Activated gamma-delta T cell (primary cell): ENCODE results near the gene DDX24.

ENCODE experiments used
- DNase-seq: peaks from one replicate; lab custom pipeline; 2025; lab: John Stamatoyannopoulos, UW

The DDX24 gene

DNA sequence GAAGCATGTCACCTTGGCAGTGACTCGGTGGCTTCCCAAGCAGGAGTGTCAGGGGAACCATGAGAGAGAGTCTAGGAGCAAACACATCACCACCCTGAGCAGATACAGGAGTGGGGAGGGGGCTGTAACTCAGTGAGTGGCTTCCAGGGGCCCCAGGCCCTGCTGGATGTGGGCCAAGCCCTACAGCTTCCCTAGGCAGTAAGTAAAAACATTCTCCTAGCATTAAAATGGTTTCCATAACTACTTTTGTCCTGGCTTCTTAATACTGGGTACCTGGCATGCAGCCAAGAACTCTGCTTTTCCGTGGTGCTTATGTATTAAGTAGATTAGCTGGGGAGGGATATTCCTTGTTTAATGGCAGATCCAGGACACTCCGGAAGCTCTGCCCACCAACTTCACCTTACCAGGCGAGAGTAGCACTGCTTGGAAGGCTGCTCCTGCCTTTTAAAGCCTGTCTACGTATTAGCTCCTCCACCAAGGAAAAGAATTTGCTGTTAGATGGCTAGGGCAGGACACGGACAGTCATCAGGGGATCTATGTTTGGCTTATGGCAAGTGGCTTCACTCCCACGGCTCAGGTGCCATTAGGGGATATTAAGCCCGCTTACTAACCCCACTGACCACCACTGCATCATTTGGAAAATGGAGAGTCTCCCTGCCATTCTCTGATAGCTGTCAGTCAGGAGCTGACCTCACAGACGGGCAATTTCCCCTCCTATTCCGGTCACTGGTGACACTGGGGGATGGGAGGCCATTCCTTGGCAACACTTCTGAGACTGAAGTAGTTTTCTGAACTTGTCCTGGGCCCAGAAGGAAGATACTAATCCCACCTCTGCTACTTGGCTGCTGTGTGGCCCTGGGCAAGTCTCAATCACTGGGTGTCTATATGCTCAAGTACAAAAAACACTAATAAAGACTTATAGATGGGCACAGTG is 32.0 kb downstream of the DDX24 start:
- no peak for DNase-seq

GRCh38 chr14:94047581-94047980 is 33.4 kb downstream of the DDX24 start:
- no peak for DNase-seq

DNA sequence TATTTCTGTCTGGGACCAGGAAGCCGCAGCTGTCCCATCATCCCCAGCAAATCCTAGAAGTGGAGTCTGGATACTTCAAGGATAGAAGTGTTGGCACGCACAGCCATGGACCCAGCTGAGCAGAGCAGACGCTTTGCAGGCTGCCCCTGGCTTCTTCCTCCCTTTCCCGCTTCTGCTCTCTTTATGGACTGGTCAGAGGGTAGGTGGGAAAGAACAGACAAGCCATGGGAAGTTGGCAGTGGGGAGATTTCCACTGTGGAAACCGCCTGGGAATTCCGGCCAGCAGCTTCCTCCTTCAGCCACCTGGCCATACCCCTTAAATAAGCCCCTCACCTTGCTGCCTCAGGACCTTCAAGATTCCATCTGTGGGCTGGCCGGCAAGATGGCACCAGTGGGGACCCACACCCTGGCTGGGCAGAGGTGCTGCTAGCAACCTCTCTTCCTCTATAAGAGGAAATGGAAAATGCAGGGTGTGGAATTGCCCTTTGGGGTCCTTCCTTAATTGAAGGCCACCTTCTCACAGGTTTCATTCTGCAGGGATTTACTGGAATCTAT is 34.2 kb downstream of the DDX24 start:
- DNase-seq = no peak

DNA sequence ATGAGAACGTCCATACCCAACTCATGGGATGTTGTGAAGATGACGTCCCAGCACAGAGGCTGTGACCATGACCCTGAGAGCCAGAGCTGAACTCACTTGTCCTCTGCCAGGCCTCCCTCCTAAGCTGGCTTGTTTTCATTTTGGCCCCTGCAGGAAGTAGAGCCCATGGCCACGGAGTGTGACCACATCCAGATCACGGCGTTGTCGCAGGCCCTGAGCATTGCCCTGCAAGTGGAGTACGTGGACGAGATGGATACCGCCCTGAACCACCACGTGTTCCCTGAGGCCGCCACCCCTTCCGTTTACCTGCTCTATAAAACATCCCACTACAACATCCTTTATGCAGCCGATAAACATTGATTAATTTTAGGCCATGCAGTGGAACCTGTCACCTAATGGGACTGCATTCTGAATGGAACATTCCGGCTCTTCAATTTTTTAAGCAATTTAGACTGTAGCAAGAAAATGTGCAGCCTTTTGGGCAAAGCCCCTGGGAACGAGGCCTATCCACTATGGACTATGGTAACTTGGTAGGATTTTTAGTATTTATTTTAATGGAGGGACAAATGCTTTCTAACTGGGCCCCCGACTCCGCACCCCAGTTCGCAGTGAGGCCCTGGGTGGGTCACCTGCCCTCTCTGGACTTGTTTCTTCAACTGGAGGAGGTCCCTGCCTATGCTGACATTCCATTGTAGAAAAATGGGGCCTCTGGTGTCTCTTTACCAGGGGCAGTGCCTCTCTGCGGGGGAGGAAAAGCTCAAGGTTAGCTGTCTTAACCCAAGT is 35.2 kb downstream of the DDX24 start:
- no peak for DNase-seq

DNA sequence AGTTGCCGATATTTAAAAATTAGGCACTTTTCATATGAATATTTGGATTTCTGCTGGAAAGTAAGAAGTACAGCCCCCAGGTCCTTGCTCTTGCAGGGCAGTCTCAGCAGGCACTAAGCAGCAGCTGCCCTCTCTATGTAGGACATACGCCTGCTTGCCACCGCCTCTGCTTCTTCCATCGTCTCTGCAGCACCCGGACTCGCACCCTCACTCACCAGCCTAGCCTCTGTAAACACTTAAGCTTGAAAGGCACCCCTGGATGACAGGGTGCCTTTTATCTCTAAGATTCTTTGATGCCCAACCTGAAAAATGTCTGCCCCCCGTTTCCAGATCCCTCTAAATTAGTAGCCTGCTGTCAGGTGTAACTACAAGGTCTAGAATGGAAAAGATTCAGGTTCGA is 35.9 kb downstream of the DDX24 start:
- DNase-seq = no peak

DNA sequence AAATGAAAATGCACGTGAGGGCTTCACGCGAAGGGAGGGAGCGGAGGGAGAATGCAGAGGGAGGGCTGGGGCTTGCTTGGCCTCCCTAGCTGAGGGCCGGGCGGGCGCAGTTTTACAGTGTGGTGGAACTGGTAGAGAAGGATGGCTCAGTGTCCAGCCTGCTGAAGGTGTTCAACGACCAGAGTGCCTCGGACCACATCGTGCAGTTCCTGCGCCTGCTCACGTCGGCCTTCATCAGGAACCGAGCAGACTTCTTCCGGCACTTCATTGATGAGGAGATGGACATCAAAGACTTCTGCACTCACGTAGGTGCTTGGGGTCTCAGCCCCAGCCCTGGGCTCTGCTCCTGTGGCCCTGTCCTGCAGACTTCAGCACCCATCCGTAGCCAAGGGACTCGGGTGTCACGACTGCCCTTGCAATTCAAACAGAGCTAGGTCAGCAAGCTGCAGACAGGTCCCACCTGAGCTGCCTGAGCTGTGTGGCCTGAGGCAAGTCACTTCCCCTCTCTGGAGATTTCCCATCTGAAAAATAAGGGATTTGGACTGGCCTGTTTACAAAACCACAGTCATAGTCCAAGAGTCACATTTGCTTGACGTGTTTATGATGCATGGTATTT is 36.4 kb downstream of the DDX24 start:
- DNase-seq = no peak

- DNase-seq = no peak
Observed at GRCh38 chr14:94043756-94044475, 37.1 kb downstream of the DDX24 start.

DNA sequence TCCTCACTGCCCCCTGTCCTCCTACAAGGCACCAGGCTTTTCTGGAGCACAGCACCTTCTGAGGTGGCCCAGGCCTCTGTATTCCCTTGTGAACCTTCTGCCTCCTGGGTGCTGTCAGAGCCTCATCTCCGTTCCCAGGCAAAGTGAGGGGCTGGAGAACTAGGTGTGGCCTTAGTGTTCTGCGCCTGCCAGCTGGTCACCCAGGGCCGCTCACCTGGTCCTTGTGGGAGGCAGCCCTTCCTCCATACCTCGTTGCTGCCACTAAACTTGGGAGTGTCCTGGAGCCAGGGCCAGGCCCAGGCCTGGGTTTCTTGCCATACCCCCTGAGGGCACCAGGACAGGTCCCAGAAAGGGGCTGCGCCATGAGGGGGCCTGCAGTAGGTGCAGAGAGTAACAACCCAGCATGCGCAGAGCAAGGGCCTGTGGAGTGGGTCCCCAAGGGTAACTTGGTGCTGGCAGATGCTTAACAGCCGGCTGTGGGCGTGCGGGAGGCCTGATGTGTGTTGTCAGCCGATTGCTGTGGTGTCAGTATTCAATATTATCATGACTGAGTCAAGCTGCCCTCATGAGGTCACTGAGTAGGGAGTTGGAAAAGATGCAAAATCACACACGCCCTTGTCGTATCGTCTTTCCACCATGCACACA is 37.8 kb downstream of the DDX24 start:
- no peak for DNase-seq

DNA sequence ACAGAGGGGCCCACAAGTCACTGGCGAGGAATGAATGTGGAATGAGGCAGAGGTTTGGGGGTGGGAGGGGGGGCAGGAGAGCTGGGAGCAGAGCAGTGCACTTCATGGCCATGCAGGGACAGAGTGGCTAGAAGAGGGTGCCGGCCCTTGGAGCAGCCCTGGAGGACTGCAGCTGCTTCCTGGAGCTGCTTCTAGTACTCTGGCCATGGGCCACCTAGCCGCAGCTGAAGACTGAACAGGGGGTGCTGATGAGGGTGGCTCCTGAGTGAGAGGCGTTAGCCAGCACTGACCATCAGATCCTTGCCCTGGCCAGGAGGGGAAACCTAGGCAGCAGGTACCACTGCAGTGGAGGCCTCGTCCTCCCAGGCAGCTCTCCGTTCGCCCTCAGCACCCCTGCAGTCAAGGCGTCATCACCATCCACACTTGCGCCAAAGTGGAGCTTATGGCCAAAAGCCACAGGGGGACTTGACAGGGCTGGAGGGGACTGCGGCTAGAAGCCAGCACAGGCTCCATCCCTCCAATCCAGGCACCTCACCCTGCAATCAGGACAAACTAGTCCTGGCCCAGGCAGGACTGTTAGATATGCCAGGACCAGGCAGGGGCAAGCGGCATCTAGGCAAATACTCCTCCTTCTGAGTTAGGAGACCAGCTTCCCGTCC is 38.4 kb downstream of the DDX24 start:
- no peak for DNase-seq

GRCh38 chr14:94041551-94042346 is 39.3 kb downstream of the DDX24 start:
- no peak for DNase-seq

DNA sequence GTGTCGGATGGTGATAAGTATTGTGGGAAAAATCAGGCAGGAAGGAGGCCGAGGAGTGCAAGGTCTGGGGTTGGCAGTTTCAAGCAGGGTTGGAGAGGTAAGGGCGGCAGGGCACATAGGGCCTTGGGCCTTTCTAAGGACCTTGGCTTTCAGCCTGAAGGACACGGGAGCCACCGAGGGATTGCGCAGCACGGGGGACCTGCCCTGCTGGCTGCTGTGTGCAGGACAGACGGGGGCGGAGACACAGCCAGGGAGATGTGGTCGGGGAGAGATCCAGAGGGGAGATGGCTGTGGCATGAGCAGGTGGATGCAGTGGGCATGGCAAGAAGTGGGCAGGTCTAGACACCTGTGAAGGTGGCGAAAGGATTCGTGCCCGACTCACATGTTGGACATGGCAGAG is 40.2 kb downstream of the DDX24 start:
- no peak for DNase-seq

GRCh38 chr14:94040247-94040646 is 40.8 kb downstream of the DDX24 start:
- DNase-seq = no peak

- DNase-seq = no peak
Observed at GRCh38 chr14:94038921-94039629, 41.9 kb downstream of the DDX24 start.

GRCh38 chr14:94038510-94038909 is 42.5 kb downstream of the DDX24 start:
- no peak for DNase-seq

GRCh38 chr14:94037954-94038353 is 43.0 kb downstream of the DDX24 start:
- no peak for DNase-seq

DNA sequence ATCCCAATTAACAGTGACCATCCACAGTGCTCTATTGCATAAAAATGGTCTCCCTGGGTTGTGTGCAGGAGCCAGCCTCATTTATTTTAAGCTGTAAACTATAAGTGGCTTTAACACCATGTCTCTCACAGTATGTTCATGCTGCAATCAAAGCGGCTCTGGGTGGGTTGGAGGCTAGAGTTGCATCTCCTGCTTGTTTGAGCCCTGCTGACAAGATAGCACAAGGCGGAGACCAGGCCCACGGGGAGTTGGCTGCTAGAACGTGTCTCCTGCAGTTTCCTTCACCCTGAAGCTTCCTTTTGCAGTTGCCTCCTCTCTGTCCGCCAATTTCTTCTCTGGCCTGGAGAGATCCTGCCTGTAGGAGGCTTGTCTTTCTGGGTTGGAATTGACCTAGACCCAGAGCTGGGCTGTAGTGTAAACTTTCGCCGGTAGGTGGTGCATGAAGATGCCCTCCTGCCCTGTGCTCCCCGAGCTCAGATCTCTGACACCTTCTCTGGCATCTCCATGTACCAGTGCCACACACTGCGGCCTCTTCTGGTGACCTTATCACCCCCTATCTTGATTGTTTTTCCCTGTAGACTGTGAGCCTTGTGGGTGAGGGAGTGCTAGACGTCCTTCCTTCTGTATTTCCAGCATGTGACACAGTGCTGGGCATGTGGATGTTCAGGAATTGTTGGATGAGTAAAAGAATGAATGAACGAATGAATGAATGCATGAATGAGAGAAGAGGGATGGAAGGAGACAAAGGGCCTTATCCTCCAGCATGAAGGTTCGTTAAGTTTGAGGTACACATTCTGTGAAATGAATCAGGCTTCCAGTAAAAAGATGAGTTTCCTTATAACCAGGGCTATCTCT is 44.5 kb downstream of the DDX24 start:
- no peak for DNase-seq

- DNase-seq = no peak
Observed at GRCh38 chr14:94034886-94035285, 46.1 kb downstream of the DDX24 start.

DNA sequence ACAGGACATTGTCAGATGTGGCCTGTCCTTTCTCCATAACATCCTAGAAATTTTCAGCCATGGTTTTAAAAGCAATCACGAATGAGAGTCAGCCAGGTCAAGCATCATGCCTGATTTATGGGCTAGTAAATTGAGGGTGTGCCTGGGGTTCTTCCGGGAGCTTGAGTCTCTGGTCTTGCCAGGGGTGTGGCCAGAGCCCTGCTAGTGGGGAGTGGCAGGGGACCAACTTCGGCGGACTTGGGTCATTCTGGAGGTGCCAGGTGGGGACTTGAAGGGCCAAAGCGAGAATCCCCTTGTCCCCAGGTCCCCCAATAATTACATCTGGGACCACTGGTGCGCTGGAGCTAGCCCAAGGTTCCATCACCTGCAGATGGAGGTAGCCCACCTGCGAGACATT is 49.1 kb downstream of the DDX24 start:
- DNase-seq = no peak
